ENCODE results near the gene PRPF6. TPM values are rescaled to one million over a fixed set of nuclear protein-coding genes. Genes with fewer than 3 reads are reported as not detected.

Gene PRPF6
- total and polyA plus RNA-seq, 2 of the 13 experiments (the other 11 are each of a cell fraction or from before 2014, with no cell fraction given): 63.7 to 101 TPM

DNA sequence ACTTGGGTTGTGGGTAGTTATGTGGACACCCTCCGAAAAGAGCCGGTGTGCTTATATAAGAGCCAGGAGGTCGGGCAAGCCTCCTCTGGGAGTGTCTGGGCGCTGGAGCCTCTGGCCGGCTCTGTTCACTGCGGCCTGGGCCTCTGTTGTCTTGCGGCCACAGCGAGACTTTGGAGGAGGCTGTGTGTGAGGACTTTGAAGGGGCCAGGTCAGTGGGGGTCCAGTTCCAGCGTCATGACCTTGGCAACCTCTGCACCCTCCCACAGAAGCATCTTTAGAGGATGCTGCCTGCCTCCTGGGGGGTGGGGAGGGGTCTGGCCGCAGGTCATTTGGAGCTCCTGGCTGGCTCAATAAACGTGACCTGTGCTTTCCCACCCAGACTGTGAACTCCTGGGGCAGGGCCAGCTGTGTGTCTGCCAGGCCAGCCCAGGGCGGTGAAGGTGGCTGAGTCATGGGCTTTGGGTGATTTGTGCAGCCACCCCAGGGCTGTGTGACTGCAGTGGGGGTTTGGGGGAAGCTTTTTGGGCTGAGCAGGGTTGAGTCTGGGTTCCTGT lies 83.3 kb downstream of the PRPF6 start (continued):
- no peak for TF ChIP-seq TCF12 (IDR thresholded peaks at IDR 0.05)
- TF ChIP-seq TCF12 (CRISPR knock-in tag; IDR thresholded peaks at IDR 0.05): no peak
- TF ChIP-seq ZNF292 (CRISPR knock-in tag; IDR thresholded peaks at IDR 0.05; ENCODE audit: borderline replicate concordance, low read depth): no peak
- no peak for TF ChIP-seq TP53 (CRISPR knock-in tag; conservative IDR thresholded peaks at IDR 0.05)
- TF ChIP-seq POLR2G (IDR thresholded peaks at IDR 0.05; ENCODE audit: low read depth, low read length): peak; percentile 20; the same call in 1 of the 2 replicates
- TF ChIP-seq NFRKB (IDR thresholded peaks at IDR 0.05): no peak
- TF ChIP-seq ZNF337 (CRISPR knock-in tag; IDR thresholded peaks at IDR 0.05; ENCODE audit: borderline replicate concordance, low read depth): 0 out of 2 replicates have a peak, but pooled peaks have one; percentile 9
- TF ChIP-seq, protein P1, sequence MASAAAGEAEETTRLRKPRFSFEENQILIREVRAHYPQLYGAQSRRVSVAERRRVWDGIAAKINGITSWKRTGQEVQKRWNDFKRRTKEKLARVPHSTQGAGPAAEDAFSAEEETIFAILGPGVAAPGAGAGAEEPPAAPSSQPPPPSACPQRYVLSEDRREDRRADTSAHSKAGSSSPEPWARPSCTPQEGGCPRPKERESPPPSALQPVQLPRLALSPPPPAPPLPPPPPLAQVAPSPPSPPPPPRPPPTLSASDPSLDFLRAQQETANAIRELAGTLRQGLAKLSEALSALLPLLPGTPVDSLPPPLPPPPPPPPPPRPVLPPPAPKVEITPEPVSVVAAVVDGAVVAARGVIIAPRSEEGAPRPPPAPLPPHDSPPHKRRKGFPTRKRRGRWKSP (CRISPR knock-in tag; IDR thresholded peaks at IDR 0.05): no peak
- TF ChIP-seq, protein P2, sequence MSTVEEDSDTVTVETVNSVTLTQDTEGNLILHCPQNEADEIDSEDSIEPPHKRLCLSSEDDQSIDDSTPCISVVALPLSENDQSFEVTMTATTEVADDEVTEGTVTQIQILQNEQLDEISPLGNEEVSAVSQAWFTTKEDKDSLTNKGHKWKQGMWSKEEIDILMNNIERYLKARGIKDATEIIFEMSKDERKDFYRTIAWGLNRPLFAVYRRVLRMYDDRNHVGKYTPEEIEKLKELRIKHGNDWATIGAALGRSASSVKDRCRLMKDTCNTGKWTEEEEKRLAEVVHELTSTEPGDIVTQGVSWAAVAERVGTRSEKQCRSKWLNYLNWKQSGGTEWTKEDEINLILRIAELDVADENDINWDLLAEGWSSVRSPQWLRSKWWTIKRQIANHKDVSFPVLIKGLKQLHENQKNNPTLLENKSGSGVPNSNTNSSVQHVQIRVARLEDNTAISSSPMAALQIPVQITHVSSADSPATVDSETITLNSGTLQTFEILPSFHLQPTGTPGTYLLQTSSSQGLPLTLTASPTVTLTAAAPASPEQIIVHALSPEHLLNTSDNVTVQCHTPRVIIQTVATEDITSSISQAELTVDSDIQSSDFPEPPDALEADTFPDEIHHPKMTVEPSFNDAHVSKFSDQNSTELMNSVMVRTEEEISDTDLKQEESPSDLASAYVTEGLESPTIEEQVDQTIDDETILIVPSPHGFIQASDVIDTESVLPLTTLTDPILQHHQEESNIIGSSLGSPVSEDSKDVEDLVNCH (CRISPR knock-in tag; IDR thresholded peaks at IDR 0.05): peak; percentile 84; the same call in 1 of the 2 replicates
- no peak for TF ChIP-seq ZNF224 (CRISPR knock-in tag; IDR thresholded peaks at IDR 0.05)
- TF ChIP-seq SRSF1 (optimal IDR thresholded peaks at IDR 0.05; ENCODE audit: low read depth, low read length): peak; percentile 56
- no peak for TF ChIP-seq YY1 (IDR thresholded peaks at IDR 0.05; ENCODE audit: insufficient read depth, insufficient replicate concordance, low read depth, low read length)
- no peak for TF ChIP-seq ZNF468 (CRISPR knock-in tag; IDR thresholded peaks at IDR 0.05)
- no peak for TF ChIP-seq PAWR (CRISPR knock-in tag; IDR thresholded peaks at IDR 0.05; ENCODE audit: borderline replicate concordance)
- TF ChIP-seq RFX3 (CRISPR knock-in tag; IDR thresholded peaks at IDR 0.05): no peak
- TF ChIP-seq, protein P3, sequence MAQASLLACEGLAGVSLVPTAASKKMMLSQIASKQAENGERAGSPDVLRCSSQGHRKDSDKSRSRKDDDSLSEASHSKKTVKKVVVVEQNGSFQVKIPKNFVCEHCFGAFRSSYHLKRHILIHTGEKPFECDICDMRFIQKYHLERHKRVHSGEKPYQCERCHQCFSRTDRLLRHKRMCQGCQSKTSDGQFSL (CRISPR knock-in tag; IDR thresholded peaks at IDR 0.05): 0 out of 2 replicates have a peak, but pooled peaks have one; percentile 24
- TF ChIP-seq, protein P4, sequence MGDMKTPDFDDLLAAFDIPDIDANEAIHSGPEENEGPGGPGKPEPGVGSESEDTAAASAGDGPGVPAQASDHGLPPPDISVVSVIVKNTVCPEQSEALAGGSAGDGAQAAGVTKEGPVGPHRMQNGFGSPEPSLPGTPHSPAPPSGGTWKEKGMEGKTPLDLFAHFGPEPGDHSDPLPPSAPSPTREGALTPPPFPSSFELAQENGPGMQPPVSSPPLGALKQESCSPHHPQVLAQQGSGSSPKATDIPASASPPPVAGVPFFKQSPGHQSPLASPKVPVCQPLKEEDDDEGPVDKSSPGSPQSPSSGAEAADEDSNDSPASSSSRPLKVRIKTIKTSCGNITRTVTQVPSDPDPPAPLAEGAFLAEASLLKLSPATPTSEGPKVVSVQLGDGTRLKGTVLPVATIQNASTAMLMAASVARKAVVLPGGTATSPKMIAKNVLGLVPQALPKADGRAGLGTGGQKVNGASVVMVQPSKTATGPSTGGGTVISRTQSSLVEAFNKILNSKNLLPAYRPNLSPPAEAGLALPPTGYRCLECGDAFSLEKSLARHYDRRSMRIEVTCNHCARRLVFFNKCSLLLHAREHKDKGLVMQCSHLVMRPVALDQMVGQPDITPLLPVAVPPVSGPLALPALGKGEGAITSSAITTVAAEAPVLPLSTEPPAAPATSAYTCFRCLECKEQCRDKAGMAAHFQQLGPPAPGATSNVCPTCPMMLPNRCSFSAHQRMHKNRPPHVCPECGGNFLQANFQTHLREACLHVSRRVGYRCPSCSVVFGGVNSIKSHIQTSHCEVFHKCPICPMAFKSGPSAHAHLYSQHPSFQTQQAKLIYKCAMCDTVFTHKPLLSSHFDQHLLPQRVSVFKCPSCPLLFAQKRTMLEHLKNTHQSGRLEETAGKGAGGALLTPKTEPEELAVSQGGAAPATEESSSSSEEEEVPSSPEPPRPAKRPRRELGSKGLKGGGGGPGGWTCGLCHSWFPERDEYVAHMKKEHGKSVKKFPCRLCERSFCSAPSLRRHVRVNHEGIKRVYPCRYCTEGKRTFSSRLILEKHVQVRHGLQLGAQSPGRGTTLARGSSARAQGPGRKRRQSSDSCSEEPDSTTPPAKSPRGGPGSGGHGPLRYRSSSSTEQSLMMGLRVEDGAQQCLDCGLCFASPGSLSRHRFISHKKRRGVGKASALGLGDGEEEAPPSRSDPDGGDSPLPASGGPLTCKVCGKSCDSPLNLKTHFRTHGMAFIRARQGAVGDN (CRISPR knock-in tag; IDR thresholded peaks at IDR 0.05): peak; percentile 62
- TF ChIP-seq ZNF335 (CRISPR knock-in tag; IDR thresholded peaks at IDR 0.05): no peak
- TF ChIP-seq ZNF451 (CRISPR knock-in tag; IDR thresholded peaks at IDR 0.05): 0 out of 2 replicates have a peak, but pooled peaks have one; percentile 37
- TF ChIP-seq KDM5A (IDR thresholded peaks at IDR 0.05; ENCODE audit: borderline replicate concordance, low read length): peak; percentile 41; the same call in 1 of the 2 replicates
- no peak for TF ChIP-seq ATF7 (IDR thresholded peaks at IDR 0.05)
- peak; percentile 66 for TF ChIP-seq ATF7 (CRISPR knock-in tag; IDR thresholded peaks at IDR 0.05)

All from HepG2 (cell line).